Measurements from ENCODE around the gene SLC6A16.
A peak's percentile ranks its signal among the peaks of the same experiment; 100 is the strongest.
"Not testable (repeated sequence)": the region's sequence is repeated elsewhere in the genome, so short reads cannot be mapped to it uniquely, and the experiment has no call there.

SLC6A16 gene

GRCh38 chr19:49344505-49345423 is 19.8 kb upstream of the SLC6A16 start:
- DNase-seq = no peak

GRCh38 chr19:49343123-49343522 is 18.1 kb upstream of the SLC6A16 start:
- DNase-seq = no peak

- DNase-seq = no peak
These were observed 17.3 kb upstream of the SLC6A16 start for GRCh38 chr19:49342291-49342721.

- no peak for DNase-seq
These were observed 16.1 kb upstream of the SLC6A16 start for GRCh38 chr19:49340865-49341718.

GRCh38 chr19:49340069-49340864 is 15.3 kb upstream of the SLC6A16 start:
- peak; percentile 51 for DNase-seq

GRCh38 chr19:49339301-49340068 is 14.5 kb upstream of the SLC6A16 start:
- DNase-seq = peak; percentile 35

GRCh38 chr19:49338691-49339300 is 13.8 kb upstream of the SLC6A16 start:
- DNase-seq = peak; percentile 57

GRCh38 chr19:49338023-49338677 is 13.2 kb upstream of the SLC6A16 start:
- DNase-seq = peak; percentile 48

- DNase-seq = no peak
These were observed 12.5 kb upstream of the SLC6A16 start for GRCh38 chr19:49337267-49338022.

GRCh38 chr19:49336482-49337266 is 11.7 kb upstream of the SLC6A16 start:
- DNase-seq = peak; percentile 45

- DNase-seq = peak; percentile 40
These were observed 10.9 kb upstream of the SLC6A16 start for GRCh38 chr19:49335784-49336481.

GRCh38 chr19:49335071-49335783 is 10.2 kb upstream of the SLC6A16 start, which contains the start of gene CD37:
Gene CD37 (plus strand): TSS chr19:49335406. CDS start chr19:49335541, 135 bp downstream.
- peak; percentile 76 for DNase-seq

GRCh38 chr19:49333811-49334288 is 8.9 kb upstream of the SLC6A16 start:
- peak; percentile 82 for DNase-seq

GRCh38 chr19:49333418-49333805 is 8.4 kb upstream of the SLC6A16 start:
- peak; percentile 57 for DNase-seq

GRCh38 chr19:49332691-49333417 is 7.9 kb upstream of the SLC6A16 start:
- DNase-seq = not testable (repeated sequence)

GRCh38 chr19:49331616-49332055 is 6.6 kb upstream of the SLC6A16 start:
- DNase-seq = peak; percentile 65

- peak; percentile 46 for DNase-seq
These were observed 6.2 kb upstream of the SLC6A16 start for GRCh38 chr19:49331187-49331586.

All from activated CD8-positive, alpha-beta memory T cell treated with anti-CD3 and anti-CD28 coated beads, Interleukin-2, amount 50 U/mL, for 48 hours (primary cell).